Endothelial cell of umbilical vein (primary cell): ENCODE results near the gene UVRAG.

Experiments used
- MAX ChIP-seq: IDR thresholded peaks from 2 replicates; pipeline ENCODE4 v1.6.1; 2011; ENCODE audit not compliant: insufficient read depth, insufficient read length
- POLR2AphosphoS5 ChIP-seq: IDR thresholded peaks from 2 replicates; pipeline ENCODE4 v1.6.1; 2012; ENCODE audit warnings: low read depth, mild to moderate bottlenecking, control low read depth, low read length, moderate library complexity; ENCODE audit not compliant: insufficient read depth
- TF ChIP-seq, protein P1 (sequence below), 2 donors: IDR thresholded peaks; 1 replicate in 1 of 2; 2 replicates in 1 of 2; pipeline ENCODE4 v1.5.1; 2011; ENCODE audit warnings: low read length in 2 of 2, mild to moderate bottlenecking in 2 of 2, moderate library complexity in 2 of 2, control low read depth in 1 of 2, inconsistent platforms in 1 of 2, low read depth in 1 of 2; ENCODE audit not compliant: insufficient read depth in 1 of 2; ENCODE audit errors: extremely low read depth in 1 of 2

DNA sequence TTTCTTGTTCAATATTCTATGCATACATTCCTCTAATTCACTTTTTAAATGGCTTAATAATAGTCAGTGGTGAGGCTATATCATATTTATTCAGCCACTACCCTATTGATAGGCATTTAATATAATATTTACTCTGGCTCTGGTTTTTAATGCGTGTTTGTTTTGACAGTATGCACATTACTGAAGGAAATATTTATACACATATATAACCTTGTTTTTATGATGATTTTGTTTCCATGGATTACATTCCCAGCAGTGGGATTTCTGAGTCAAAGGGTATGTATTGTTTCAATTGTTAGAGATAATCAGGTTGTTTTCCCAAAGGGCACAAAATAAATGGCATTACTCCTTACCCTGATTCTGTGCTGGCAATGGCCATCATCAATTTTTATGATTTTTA, 105.8 kb downstream of the UVRAG start:
- TF ChIP-seq, protein P1, sequence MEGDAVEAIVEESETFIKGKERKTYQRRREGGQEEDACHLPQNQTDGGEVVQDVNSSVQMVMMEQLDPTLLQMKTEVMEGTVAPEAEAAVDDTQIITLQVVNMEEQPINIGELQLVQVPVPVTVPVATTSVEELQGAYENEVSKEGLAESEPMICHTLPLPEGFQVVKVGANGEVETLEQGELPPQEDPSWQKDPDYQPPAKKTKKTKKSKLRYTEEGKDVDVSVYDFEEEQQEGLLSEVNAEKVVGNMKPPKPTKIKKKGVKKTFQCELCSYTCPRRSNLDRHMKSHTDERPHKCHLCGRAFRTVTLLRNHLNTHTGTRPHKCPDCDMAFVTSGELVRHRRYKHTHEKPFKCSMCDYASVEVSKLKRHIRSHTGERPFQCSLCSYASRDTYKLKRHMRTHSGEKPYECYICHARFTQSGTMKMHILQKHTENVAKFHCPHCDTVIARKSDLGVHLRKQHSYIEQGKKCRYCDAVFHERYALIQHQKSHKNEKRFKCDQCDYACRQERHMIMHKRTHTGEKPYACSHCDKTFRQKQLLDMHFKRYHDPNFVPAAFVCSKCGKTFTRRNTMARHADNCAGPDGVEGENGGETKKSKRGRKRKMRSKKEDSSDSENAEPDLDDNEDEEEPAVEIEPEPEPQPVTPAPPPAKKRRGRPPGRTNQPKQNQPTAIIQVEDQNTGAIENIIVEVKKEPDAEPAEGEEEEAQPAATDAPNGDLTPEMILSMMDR (IDR thresholded peaks at IDR 0.05; ENCODE audit: extremely low read depth in 1 of 2, insufficient read depth in 1 of 2, low read depth in 1 of 2, low read length in 2 of 2) = no peak
- TF ChIP-seq POLR2AphosphoS5 (no peak), MAX (no peak)
